ENCODE data around the gene FAM240B.

The FAM240B gene

DNA sequence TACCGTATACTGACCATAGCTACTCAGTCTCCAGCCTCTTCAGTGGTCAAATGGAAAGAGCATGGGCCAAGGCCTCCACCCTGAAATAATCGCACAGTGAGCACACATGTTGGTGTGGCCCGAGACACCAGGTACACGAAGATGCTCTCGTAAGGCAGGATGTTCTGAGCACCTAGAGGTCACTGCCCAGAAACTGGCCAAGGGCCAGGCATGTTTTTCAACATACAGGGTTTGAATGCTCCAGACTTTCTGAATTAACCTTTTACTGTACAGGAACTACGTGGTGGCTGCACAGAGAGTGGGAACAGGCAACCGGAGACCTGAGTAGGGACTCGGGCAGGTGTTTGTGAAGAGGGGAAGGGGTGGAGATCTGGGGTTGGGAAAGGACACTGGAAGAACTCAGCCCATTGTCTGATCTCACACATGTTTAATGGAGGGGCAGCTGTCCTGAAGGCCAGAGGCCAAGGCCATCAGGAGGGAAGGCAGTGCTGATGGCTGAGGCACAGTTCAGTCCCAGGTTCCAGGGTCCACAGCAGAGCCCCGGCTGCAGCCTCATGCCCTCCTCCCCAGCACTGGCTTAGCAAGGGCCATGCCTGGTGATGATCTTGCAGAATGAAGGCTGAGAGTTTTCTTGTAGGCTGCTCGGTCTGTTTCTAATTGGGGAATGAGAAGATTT is 51.0 kb downstream of the FAM240B start:
- H3K27ac Mint-ChIP-seq: no peak overlapping the region
- H3K4me1 Mint-ChIP-seq: no peaks in the 10 kb centered on the region
- no peaks in the 10 kb centered on the region for H3K36me3 Mint-ChIP-seq
- H3K9me3 Mint-ChIP-seq: no peaks in the 10 kb centered on the region
- peaks cover 20% of the 10 kb centered on the region for H3K27me3 Mint-ChIP-seq
- no peak for ATAC-seq
- H3K4me3 Mint-ChIP-seq: no peak overlapping the region

DNA sequence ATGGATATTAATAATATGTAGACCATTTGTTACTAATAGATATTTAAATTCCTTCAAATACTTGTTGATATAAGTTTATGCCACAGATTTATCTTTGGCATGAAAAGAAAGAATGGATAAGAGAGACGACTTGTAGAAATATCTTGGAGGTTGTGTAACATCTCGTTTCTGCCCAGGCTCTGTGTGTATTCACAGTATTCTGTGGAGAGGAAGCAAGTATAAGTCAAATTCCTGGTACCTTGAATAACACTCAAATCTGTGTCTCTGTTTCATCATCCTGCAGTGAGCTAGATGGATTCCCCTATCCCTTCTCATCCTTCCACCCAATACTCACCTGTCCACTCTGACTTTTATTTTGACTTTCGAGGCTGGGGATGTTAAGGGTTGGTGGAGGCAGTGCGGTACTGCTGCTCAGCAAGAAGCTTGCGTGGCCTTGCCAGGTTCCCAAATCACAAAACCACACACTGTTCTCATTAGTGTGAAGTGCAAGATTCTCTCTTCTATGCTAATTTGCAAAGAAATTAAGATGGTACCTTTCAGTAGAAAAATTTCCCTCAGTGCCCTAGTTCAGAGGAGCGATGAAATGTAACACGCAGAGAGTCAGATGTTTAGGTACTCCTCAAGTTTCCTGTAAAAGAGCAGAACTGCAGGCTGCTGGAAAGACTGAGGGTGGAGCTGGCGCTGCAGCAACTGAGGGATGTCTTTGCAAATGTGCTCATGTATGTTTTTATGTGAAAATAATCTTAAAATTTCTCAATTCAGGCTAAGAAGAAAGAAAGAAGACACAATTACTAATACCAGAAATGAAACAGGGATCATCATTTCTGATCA is 57.0 kb downstream of the FAM240B start:
- no peaks in the 10 kb centered on the region for H3K36me3 Mint-ChIP-seq
- H3K4me3 Mint-ChIP-seq: no peak overlapping the region
- no peaks in the 10 kb centered on the region for H3K4me1 Mint-ChIP-seq
- no peaks in the 10 kb centered on the region for H3K9me3 Mint-ChIP-seq
- peaks cover 31% of the 10 kb centered on the region for H3K27me3 Mint-ChIP-seq
- no peak overlapping the region for H3K27ac Mint-ChIP-seq
- no peak for ATAC-seq

GRCh38 chr9:38659538-38659937 is 60.4 kb downstream of the FAM240B start:
- Mint-ChIP-seq H3K27ac (no peak overlapping the region), H3K27me3 (peaks cover 41% of the 10 kb centered on the region), H3K9me3 (no peaks in the 10 kb centered on the region), H3K4me3 (no peak overlapping the region), H3K4me1 (no peaks in the 10 kb centered on the region), H3K36me3 (no peaks in the 10 kb centered on the region)
- no peak for ATAC-seq

GRCh38 chr9:38656896-38657295 is 63.0 kb downstream of the FAM240B start:
- Mint-ChIP-seq H3K36me3 (no peaks in the 10 kb centered on the region), H3K9me3 (no peaks in the 10 kb centered on the region), H3K27ac (no peak overlapping the region), H3K4me1 (no peaks in the 10 kb centered on the region), H3K27me3 (peaks cover 37% of the 10 kb centered on the region), H3K4me3 (no peak overlapping the region)
- ATAC-seq: no peak

DNA sequence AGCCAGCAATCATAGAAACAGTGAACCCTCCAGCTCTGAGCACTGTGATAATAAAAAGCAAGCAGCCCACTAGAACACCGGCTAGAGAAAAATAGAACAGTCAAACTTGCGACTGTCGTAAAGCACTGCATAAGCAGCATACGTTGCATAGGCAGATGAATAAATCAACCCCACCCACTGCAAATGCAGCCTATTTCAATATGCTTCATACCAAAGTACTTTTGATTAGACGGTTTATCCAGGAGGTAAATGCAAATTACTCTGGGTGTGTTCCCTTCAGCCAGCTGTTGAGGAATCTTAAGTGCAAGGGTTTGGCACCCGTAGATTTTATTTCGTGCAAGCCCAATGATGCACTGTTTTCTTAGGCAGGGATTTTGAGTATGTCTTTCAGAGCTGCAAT is 67.4 kb downstream of the FAM240B start:
- no peak for ATAC-seq
- Mint-ChIP-seq H3K4me1 (peaks cover 5% of the 10 kb centered on the region), H3K9me3 (no peaks in the 10 kb centered on the region), H3K27ac (no peak overlapping the region), H3K4me3 (no peak overlapping the region), H3K36me3 (no peaks in the 10 kb centered on the region), H3K27me3 (peaks cover 29% of the 10 kb centered on the region)

DNA sequence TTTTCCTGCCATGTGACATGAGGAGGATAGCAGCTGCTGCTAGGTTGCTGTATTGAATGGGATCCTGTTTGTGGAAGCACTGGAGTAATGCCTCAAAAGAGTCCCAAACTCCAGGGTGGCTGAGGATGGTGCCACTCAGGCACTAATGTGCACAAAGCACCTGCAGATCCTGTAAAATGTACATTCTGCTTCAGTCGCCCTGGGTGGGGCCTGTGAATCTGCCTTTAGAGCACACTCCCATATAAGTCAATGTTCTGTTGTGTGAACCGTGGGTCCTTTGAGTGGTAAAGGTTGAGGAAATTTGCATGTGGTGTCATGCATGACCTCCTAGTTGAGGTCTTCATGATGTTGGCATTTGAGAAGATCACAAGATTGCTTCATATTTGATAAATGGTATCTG is 67.9 kb downstream of the FAM240B start:
- Mint-ChIP-seq H3K4me1 (peaks cover 5% of the 10 kb centered on the region), H3K9me3 (no peaks in the 10 kb centered on the region), H3K4me3 (no peak overlapping the region), H3K27ac (no peak overlapping the region), H3K27me3 (peaks cover 24% of the 10 kb centered on the region), H3K36me3 (no peaks in the 10 kb centered on the region)
- peak; percentile 26 for ATAC-seq

DNA sequence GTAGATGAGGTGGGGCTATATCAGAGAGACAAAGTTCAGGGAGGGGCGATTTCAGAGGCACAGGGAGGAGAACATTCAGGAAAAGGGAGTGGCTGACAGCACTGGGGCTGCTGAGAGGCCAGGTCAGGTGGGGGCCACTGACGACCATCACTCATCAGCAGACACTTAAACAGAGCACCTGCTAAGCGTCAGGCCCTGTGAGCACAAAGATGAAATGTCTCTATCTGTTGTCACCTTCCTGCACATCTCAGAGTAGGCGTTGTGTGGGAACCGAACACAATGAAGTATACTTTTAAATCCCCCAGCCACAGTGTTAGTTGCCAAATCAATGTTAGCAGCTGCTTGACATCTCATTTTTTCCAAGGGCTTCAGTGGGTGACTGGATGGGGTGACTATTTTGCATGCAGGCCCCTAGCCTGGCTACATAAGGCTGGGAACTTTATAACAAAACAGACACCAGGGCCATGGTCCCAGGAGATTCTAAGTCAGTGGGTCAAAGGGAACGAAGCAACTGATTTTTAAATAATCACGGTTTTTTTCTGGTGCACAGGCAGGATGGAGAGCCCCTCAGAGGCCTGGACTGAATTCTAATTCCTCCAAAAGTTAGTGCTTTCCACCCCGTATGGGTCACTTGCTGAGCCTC is 68.4 kb downstream of the FAM240B start:
- ATAC-seq: no peak
- Mint-ChIP-seq H3K27me3 (peaks cover 19% of the 10 kb centered on the region), H3K36me3 (no peaks in the 10 kb centered on the region), H3K4me1 (peaks cover 5% of the 10 kb centered on the region), H3K4me3 (no peak overlapping the region), H3K27ac (no peak overlapping the region), H3K9me3 (no peaks in the 10 kb centered on the region)

DNA sequence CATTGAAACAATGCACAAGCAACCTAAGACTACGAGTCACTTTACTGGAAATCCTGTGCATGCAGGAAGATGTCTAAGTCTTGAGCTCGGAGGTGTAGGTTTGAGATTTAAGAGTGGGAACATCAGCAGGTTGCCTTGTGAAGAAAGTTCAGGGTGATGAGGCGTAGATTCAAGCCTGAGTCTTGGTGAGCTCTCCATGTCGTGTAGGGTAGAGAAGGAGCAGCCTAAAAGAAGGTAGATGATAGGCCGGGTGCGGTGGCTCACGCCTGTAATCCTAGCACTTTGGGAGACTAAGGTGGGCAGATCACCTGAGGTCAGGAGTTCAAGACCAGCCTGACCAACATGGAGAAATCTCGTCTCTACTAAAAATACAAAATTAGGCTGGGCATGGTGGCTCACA is 69.4 kb downstream of the FAM240B start:
- peaks cover 10% of the 10 kb centered on the region for H3K27me3 Mint-ChIP-seq
- peaks cover 5% of the 10 kb centered on the region for H3K4me1 Mint-ChIP-seq
- H3K4me3 Mint-ChIP-seq: no peak overlapping the region
- H3K9me3 Mint-ChIP-seq: no peaks in the 10 kb centered on the region
- no peak overlapping the region for H3K27ac Mint-ChIP-seq
- H3K36me3 Mint-ChIP-seq: no peaks in the 10 kb centered on the region
- no peak for ATAC-seq

- ATAC-seq: no peak
- Mint-ChIP-seq H3K4me1 (peaks cover 5% of the 10 kb centered on the region), H3K27me3 (peaks cover 9% of the 10 kb centered on the region), H3K36me3 (no peaks in the 10 kb centered on the region), H3K9me3 (no peaks in the 10 kb centered on the region), H3K27ac (no peak overlapping the region), H3K4me3 (no peak overlapping the region)
Observed at GRCh38 chr9:38649731-38650363, 70.1 kb downstream of the FAM240B start.

GRCh38 chr9:38644601-38645000 is 75.3 kb downstream of the FAM240B start:
- Mint-ChIP-seq H3K9me3 (no peaks in the 10 kb centered on the region), H3K36me3 (no peaks in the 10 kb centered on the region), H3K4me3 (no peak overlapping the region), H3K27me3 (peaks cover 44% of the 10 kb centered on the region), H3K27ac (no peak overlapping the region), H3K4me1 (no peaks in the 10 kb centered on the region)
- no peak for ATAC-seq

All from stimulated activated memory B cell treated with anti-CD40 and anti-IgM and Interleukin-4, amounts not matched to agents 10 μg/mL and 1 μg/mL and 100 μg/mL, for 72 hours (primary cell).